Activated CD4-positive, alpha-beta T cell treated with anti-CD3 and anti-CD28 coated beads, Interleukin-10, Interleukin-2, amounts not matched to agents 100 ng/mL and 50 ng/mL, durations not matched to agents 16 hours and 8 hours (primary cell): ENCODE results near the gene PKMYT1.

Experiments used
- DNase-seq: peaks from one replicate; pipeline ENCODE4 v3.0.0-alpha.2; 2020

The PKMYT1 gene

GRCh38 chr16:2992383-2993081, 12.3 kb upstream of the PKMYT1 start:
- DNase-seq = no peak

- DNase-seq = no peak
Observed at GRCh38 chr16:2991566-2992261, 11.5 kb upstream of the PKMYT1 start.

GRCh38 chr16:2990891-2991290, 10.6 kb upstream of the PKMYT1 start:
- DNase-seq = no peak

DNA sequence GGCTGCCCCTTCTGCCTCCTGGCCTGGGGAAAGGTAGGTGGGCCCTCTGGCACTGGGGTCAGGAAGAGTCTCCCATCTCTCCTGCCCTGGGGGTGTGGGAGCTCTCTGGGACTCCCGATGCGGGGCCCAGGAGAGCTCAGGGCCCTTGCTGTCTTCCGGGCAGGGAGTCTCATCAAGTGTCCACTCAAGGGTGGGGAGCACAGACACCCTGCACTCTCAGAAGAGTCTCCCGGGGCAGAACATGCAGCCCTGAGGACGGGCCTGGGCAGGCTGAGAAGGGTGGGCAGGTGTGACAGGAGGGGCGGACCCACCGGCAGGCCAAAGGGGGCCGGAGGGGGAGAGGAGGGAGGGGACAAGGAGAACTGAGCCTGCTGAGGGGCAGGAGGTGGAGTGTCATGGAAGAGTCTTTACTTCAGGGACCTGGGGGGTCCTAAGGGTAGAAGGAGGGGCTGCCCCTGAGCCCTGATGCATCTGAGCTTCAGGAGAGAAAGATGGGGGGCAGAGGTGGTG, 8.4 kb upstream of the PKMYT1 start:
- DNase-seq = no peak

- no peak for DNase-seq
Observed at GRCh38 chr16:2987833-2988232, 7.6 kb upstream of the PKMYT1 start.

DNA sequence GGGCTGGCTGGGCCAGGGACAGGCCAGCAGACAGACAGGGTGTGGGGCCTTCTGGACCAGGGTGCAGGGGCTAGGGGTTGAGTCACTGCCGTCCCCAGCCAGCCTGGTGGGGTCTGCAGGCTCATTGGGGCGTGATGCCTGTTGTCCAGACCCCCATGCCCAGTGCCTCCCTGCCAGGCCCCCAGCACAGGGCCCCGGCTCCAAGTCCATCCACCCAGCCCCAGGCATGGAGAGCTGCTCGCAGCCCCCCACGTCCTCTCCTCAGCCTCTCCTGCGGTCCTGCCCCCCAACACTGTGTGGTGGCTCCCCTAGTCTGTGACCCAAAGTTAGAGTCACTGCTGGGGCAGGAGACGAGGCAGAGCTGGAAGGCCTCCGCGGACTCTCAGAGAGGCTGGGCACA, 7.0 kb upstream of the PKMYT1 start:
- DNase-seq = no peak

DNA sequence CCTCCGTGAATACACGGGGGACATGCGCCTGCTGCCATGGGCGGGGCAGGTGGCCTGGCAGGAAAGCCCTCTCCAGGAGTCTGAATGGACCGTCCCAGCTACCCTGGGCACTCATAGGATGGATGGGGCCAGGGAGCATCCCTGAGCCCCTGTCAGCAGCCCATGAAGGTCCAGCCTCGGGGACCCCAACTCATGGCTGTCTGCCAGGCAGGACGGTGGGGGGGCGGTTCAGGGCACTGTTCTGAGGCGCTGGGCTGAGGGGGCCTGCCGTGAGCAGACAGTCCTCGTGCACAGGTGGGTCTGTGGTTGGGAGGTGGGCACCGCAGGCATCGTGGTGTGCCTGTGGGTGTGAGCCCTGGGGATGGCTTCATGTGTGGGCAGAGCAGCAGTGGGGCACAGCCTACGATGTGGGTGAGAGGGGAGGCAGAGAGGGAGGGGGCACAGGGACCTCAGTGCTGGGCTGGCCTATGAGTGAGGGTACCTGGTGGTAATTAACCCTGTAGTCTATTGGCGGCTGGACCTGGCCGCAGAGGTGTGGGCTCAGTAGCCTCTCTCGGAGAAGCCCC, 6.5 kb upstream of the PKMYT1 start:
- DNase-seq = no peak

DNA sequence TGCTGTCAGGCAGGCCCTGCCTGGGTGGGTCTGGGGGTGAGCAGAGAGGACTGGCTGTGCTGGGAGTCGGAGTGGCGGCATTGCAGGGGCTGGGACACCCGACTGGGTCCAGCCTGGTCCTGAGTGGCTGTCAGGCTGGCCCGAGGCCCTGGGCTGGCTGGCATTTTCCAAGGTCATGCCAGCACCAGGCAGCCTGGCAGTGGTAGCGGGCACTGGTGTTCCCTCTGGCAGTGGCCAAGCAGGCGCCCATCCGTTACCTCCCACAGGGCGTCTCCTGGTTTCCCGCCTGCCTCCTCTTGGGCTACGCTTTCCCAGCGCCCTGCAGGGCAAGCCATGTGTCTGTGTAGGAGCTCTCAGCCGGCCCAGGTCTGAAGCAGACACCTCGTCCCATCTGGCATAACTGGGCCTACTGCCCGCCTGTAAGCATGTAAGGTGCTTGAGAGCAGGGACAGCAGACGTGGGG, 5.7 kb upstream of the PKMYT1 start:
- no peak for DNase-seq

DNA sequence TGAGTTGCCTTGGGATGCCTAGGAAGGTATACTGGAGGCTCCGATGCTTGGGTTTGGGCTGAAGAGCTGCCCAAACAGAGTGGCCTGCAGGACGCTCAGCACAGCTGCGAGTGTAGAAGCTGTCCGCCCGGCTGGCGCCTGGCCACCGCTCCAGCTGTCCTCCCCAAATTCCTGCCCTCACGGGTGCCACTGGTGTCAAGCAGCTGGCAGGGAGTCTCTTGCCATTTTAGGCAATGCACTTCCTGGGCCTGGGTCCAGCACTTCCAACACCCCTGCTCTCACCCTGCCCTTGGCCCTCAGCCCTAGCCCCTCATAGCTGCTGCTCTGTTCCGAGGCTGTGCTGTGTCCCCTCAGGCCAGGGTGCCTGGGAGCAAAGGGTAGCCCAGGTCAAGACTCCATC, 5.2 kb upstream of the PKMYT1 start:
- DNase-seq = no peak

- DNase-seq = peak; percentile 87
Observed at GRCh38 chr16:2983706-2984136, 3.5 kb upstream of the PKMYT1 start.

DNA sequence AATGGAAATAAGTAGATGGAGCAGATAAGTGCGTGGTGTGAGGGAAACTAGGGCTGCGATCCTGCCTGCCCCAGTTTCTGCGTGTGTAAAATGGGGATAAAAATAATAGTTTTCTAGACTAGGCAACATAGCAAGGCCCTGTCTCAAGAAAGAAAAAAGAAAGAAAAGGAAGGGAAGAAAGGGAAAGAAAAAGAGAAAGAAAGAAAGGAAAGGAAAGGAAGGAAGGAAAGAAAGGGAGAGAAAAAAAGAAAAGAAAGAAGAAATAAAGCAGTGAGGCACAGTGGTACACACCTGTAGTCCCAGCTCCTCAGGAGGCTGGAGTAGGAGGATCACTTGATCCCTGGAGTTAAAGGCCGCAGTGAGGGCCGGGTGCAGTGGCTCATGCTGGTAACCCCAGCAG, 2.2 kb upstream of the PKMYT1 start:
- DNase-seq = no peak

DNA sequence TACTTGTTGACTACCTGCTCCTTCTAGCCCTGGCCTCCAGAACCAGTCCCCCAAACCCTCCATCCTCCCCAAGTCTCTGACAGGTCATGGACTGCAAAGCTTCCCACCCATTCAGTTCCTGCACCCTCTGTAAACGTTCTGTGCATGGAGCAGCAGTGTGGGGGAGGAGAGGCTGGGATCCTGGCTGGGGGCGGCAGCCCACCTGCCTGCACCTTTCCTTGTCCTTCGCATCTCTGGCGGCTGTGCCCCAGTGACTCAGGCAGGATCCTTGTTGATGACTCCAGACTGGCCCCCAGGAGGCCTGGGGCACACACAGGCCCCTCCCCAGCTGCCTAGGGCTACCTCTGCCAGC, 1.6 kb upstream of the PKMYT1 start:
- DNase-seq = no peak

GRCh38 chr16:2981177-2981898, 1.1 kb upstream of the PKMYT1 start:
- no peak for DNase-seq

- peak; percentile 49 for DNase-seq
Observed at GRCh38 chr16:2979669-2980226, 498 bp downstream of the PKMYT1 start.

DNA sequence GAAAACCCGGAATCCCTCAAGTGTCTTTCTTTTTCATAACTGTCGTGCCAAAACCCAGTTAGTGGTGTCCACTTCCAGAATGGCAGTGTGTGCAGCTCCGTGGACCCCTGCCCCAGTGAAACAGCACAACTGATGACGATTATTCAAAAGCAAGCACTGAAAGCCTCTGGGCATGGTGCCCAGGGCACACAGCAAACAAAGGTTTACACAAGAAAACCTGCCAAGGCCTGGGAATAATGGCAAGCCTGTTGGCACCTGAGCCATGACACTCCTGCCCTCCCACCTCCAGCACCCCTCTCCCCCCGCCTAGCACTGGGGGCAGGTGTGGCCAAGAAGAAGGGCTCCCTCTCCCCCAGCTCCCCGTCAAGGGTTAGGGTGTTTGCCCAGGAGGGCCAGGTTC, 2.8 kb downstream of the PKMYT1 start:
- DNase-seq = no peak

DNA sequence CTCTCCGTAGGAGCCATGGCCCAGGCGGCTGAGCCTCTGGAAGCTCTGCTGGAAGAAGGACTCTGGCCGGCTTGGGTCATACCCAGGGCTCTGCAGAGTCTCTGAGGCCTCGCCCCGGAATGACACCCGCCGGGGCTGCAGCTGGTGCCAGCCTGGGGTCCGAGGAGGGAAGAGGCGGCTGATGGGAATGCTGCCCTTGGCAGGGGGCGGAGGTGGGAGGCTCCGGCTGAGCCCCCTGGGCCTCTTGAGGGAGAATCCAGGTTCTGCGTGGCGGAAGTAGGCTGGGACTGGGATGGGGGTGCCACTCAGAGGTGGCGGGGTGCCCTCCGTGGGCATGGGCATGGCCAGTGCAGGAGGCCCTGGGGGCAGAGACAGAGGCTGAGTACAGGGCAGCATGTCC, 3.6 kb downstream of the PKMYT1 start:
- DNase-seq = no peak

DNA sequence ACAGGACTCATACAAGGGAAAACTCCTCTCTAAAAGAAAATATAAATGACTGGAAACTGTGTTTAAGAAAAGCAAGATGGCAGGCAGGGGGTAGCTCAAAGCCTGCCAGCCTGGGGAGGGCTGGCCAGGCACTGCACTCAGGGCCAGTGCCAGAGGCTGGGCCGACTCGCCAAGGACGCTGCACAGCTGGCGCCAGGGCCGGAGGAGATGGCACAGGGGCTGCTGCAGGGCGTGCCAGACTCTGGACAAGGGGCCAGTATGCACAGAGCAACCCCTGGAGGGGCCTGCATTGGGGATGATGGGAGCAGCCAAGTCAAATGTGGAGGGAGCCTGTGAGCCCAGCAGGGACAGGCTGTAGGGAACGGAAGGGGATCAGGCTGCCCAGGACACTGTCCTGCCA, 4.0 kb downstream of the PKMYT1 start:
- no peak for DNase-seq

DNA sequence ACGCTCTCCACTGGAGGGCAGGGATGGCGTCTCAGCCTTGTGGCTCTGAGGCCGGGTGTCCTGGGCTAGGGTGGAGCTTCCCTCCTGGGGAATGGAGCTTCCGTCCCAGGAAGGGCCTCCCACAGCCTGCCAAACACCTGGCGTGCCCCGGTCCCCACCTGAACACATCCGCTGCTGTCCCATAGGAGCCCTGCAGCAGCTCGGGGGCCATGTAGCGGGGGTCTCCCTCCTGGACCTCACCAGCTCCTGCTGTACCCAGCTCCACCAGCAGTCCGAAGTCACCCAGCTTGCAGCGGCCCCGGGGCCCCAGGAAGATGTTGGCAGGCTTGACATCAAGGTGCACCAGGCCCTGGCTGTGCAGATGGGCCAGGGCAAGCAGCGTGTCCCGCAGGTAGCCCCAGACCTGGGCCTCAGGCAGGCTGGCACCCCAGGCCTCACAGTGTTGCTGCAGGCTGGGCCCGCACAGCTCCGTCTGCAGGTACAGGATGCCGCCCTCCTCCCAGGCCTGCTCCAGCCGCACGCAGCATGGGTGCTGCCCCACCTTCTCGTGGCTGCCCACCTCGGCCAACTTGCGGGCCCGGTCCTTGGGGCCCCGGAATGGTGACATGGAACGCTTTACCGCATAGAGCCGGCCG, 5.0 kb downstream of the PKMYT1 start:
- DNase-seq = no peak

DNA sequence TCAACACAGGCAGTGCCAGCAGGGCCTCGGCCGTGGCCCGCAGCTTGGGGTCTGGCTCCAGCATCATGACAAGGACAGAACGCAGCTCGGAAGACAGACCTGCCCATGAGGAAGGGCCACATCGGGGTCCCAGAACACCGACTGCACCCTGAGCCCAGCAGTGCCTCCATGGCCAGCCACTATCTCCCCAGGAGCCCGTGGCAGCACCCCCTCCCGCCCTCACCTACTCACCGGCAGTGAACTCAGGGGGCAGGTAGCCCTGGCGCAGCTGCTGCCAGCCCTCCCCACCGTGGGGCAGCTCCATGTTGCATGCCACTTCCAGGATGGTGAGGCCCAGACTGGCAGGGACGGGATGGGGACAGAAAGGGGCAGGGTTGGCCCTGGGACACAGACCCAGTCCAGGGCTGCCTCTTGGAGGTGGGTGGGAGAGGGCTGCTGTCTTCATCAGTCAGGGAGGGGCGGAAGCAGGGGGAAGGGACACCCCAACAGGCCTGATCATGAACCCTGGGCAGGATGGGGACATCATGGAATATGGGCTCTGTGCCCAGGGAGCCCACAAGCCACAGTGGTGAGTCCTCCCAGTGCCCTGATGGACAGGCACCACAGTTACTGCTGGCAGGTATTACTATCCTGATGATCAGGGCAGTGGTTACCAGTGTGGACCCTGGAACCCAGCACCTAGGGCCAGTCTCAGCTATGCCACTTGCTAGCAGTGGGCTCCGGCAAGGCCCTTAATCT, 5.8 kb downstream of the PKMYT1 start:
- DNase-seq = no peak

DNA sequence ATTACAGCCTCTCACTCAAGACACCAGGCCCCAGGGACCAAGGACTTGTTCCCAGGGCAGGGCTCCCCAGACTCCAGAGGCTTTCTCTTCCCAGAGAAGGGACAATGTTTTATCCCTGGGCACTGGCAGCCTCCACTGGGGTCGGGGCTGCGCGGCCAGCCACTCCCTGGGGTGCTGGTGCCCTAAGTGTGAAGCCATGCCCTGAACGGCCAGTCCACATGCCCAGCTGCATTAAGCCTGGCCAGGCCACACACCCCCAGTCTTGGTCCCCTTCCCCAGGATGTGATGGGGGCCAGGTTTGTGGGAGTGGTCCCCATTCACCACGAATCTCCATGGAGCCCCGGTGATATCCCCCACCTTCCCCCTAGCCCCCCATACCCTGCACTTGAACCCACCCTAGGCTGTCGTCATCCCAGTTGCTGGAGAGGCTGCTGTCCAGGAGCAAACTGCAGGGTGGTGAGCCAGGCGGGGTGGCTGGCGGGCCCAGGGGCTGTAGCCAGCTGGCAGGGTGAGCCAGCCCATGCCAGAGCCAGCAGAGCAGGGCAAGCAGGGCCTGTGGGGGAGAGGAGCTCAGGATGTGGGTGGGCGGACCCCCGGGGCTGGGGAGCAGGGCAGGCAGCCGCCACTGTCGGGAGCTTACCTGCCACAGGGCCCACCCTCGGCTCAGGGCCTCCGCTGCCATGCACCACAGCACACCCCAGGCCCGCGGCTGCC, 6.5 kb downstream of the PKMYT1 start:
- DNase-seq = no peak

GRCh38 chr16:2973093-2973492, 7.2 kb downstream of the PKMYT1 start:
- DNase-seq = no peak
